HG02884 (cell line): ENCODE results near the gene BCL10.

Experiments used
- ATAC-seq: cut with Tn5 transposase; IDR thresholded peaks from one replicate; pipeline ENCODE4 v1.9.1; 2021; ENCODE audit warnings: mild to moderate bottlenecking, moderate library complexity; ENCODE audit not compliant: unreplicated experiment

The BCL10 gene

GRCh38 chr1:85276215-85276977, at the start of gene BCL10:
Gene BCL10, minus strand, starts transcription at chr1:85276632. Its CDS starts 280 bp downstream, at chr1:85276352.
- ATAC-seq = peak; percentile 90

GRCh38 chr1:85325920-85326319, 49.5 kb upstream of the BCL10 start:
- no peak for ATAC-seq

GRCh38 chr1:85323770-85324169, 47.3 kb upstream of the BCL10 start:
- no peak for ATAC-seq

GRCh38 chr1:85322655-85323054, 46.2 kb upstream of the BCL10 start:
- ATAC-seq = no peak

GRCh38 chr1:85321237-85321964, 45.0 kb upstream of the BCL10 start:
- peak; percentile 71 for ATAC-seq

- no peak for ATAC-seq
Observed at GRCh38 chr1:85320371-85321131, 44.1 kb upstream of the BCL10 start.

DNA sequence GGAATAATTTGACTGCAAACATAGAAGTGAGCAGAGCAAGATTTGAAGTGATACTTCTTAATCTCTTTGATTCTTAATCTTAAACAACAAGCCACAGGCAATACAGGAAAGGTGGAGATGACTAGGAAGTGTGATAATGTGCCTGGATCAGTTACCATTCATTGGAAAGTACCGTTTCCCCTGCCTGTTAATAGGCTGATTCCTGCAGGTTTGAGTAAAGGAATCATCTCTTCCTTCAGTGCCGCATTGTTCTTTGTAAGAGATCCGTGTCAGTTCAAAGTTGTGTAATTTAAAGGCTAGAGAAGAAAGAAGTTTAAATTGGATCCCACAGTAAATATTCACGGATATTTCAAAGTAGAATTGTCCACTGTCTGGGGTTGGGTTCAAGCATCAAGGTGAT, 43.5 kb upstream of the BCL10 start:
- ATAC-seq = no peak

DNA sequence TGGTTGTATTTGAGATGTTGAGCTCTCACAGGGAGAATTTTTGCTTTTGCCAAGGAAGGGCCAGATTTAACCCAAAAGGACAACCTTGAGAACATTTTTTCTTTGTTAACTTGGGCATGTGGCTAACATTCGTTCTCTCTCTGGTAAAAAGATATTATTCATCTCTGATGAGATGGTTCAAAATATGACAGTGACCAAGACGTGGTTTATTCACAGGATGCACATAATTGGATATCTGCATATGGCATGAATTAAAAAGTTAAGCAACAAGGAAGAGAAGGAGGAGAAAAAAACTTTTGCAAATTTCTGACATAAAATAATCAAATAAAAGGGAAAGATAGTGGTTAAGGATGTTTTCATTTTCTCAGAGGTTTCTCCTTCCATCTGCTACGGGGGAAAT, 43.1 kb upstream of the BCL10 start:
- ATAC-seq = no peak

- no peak for ATAC-seq
Observed at GRCh38 chr1:85318217-85318616, 41.8 kb upstream of the BCL10 start.

- ATAC-seq = no peak
Observed at GRCh38 chr1:85317560-85317959, 41.1 kb upstream of the BCL10 start.

- no peak for ATAC-seq
Observed at GRCh38 chr1:85316321-85316720, 39.9 kb upstream of the BCL10 start.

GRCh38 chr1:85315789-85316188, 39.4 kb upstream of the BCL10 start:
- ATAC-seq = no peak

GRCh38 chr1:85314726-85315125, 38.3 kb upstream of the BCL10 start:
- no peak for ATAC-seq

DNA sequence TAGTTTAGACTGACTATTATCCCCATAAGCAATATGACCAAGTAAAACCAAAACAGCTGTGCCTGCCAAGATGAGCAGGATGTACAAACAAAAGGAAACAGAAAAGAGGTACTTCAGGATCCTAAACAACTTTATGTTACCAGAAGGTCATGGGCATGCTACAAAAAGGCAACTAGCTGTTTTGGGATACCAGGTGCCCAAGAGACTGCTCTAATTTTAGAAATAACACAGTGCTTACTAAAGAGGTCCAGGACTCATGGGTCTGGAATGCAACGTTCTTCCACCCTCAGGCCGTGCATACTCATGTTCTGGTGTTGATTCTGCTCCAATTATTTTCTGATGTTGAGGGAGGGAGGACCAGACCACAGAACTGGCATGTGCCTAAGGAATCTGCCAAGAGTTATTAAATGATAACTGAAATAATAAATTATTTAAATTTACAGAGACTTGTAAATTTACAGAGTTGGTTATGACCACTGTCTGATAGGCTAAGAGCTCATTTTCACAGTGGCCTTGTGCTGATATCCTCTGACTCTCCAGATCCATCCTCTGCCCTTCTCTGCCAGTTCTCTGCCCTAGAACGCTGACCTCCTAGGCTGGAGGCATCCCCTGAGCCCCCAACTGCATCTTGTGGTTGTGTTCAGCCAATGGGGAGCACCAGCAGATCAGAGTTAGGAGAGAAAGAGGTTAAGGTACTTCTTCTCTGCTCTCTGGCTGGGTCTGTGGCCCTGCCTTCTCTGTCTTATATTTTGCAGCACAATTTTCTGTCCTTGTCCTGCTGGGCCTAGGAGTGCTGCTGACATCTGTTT, 37.7 kb upstream of the BCL10 start:
- no peak for ATAC-seq

GRCh38 chr1:85311818-85312217, 35.4 kb upstream of the BCL10 start:
- no peak for ATAC-seq

DNA sequence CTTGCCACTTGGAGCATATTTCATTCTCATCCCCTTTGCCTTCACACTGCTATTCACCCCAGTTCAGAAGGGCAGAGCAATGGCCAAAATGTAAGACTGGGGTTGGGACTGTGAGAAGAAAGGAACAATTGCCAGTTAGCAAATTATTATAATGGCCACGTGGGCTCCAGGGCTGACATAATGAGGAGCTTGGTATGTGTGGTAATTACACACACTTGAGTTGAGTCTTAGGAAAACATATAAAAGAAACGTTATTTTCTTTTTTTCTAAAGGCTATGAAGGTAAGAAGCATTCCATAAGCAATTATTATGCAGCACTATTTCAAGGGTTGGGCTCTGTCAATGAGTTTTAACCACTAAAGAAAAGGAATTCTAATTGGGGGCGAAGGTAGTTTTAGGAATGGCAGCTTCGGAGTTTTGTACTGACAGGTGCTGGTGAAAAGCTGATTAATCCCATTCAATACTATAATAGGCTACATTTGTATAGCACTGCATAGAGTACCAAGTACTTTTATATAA, 32.5 kb upstream of the BCL10 start:
- ATAC-seq = no peak

- ATAC-seq = peak; percentile 90
Observed at GRCh38 chr1:85307987-85308832, 31.8 kb upstream of the BCL10 start.

DNA sequence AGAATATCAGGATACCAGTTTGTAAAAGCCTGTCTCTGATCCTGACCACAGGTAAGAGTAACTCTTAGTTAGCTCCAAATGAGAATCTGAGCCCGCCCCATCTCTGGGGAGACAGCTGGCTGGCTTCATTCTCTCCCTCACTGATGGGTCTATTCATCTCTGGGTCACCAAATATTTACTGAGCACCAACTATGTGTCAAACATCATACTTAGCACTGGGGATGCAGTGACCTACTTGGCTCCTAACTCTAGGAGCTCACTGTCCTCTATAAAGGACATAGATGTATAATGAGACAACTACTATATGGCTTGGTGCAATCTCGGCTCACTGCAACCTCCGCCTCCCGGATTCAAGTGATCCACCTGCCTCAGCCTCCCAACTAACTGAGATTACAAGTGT, 29.8 kb upstream of the BCL10 start:
- no peak for ATAC-seq

DNA sequence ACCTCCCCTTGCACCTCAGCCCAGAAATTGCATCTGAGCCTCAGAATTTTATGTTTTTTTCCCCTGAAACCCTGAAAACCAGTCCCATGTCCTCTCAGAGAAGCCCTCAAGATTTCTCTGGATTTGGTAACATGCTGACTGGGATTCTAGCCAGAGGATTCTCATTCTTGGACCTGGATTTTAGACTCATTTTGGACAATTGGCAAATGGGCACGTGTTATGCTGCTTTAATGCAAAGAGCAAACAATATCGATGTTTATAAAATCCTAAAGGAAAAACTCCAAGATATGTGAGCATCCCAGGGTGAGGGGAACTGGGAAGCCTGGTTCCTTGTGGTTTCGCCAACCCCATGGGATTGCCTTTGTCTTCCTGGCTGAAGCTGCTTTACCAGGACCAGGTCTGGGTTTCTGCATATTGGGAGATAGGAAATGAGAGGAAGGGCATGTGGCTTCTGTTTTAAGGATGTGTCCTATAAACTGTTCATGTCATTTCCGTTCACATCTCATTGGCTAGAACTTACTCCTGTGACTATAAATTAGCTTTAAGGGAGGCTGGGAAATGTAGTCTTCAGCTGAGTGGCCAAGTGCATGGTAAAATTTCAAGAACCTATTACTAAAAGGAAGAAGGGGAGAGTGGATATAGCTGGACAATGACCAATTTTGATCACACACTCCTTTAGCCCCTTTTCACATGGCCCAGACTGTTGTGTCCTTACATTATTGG, 27.2 kb upstream of the BCL10 start:
- no peak for ATAC-seq
